OCI-LY1 (cell line): Measurements from ENCODE around the gene PIAS4.

ENCODE experiments used
- EZH2 ChIP-seq: fragments of 200-600 bp; sonication (generic), shearing (Covaris generic); IDR thresholded peaks from 2 replicates; pipeline ENCODE4 v1.8.0; 2017; ENCODE audit warnings: borderline replicate concordance, mixed run types, mild to moderate bottlenecking, antibody characterized with exemption, low read length, moderate library complexity, mixed read lengths
- TF ChIP-seq, protein P1 (sequence below): fragments of 200-600 bp; sonication (generic), shearing (Covaris generic); IDR thresholded peaks from 2 replicates; pipeline ENCODE4 v1.5.1; 2017; ENCODE audit warnings: mild to moderate bottlenecking, antibody characterized with exemption, low read length, moderate library complexity, mixed read lengths

DNA sequence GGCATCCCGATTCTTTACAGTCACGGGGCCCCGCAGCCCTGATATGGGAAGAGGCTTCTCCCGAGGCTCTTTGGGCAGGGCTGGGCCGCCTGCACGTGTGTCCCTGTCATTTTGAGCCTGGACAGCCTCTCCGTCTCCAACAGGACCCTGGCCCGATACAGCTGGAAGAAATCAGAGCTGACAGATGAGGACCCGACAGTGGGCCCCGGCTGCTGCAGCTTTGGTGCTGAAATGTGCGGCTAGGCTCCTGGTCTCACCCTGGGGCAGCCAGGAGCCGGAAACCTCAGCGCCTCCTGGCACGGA, 3.2 kb downstream of the PIAS4 start:
- TF ChIP-seq, protein P1, sequence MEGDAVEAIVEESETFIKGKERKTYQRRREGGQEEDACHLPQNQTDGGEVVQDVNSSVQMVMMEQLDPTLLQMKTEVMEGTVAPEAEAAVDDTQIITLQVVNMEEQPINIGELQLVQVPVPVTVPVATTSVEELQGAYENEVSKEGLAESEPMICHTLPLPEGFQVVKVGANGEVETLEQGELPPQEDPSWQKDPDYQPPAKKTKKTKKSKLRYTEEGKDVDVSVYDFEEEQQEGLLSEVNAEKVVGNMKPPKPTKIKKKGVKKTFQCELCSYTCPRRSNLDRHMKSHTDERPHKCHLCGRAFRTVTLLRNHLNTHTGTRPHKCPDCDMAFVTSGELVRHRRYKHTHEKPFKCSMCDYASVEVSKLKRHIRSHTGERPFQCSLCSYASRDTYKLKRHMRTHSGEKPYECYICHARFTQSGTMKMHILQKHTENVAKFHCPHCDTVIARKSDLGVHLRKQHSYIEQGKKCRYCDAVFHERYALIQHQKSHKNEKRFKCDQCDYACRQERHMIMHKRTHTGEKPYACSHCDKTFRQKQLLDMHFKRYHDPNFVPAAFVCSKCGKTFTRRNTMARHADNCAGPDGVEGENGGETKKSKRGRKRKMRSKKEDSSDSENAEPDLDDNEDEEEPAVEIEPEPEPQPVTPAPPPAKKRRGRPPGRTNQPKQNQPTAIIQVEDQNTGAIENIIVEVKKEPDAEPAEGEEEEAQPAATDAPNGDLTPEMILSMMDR = no peak
- no peak for TF ChIP-seq EZH2
